Spleen (tissue), 7 donors: ENCODE data around the gene KLHL28.

Experiments used
- POLR2AphosphoS5 ChIP-seq, 3 donors: sonication (generic); formaldehyde crosslinking; IDR thresholded peaks; one replicate each; pipeline ENCODE4 v1.5.1; 2017; ENCODE audit warnings: antibody characterized with exemption in 3 of 3
- TF ChIP-seq, protein P1 (sequence below), 11 experiments: fragments of 200-600 bp in 7 of 11; fragments of 450-650 bp in 4 of 11; sonication (generic) in 4 of 11; IDR thresholded peaks in 8 of 11; conservative IDR thresholded peaks in 3 of 11; 1 replicate in 7 of 11; 2 replicates in 4 of 11; pipeline versions ENCODE4 v1.4.0 to v1.8.0; 2016 to 2021; ENCODE audit warnings: antibody characterized with exemption in 11 of 11, inconsistent platforms in 4 of 11, mild to moderate bottlenecking in 1 of 11
- donor health status: DM: no; HTN: no; CAD: no; lungs with moderate emphysema.
- donor health status: DM: no; HTN: no; CAD: no.
- donor health status: DM: no; HTN: no; CAD: no.

DNA sequence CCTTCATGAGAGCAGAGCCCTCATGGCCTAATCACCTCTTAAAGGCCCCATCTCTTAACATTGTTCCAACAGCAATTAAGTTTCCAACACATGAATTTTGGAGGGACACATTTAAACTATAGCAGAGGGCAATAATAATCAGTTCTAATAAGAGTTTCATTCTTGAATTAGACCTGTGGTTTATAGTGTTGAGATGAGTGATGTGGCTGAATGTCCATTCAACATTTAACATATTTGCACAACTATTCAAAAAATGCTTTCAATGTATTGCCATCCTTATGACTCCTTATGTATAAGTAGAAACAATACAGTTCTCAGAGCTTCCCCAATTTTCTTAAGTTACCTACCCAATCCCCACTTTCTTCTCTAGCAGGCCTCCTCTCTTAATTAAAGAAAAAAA lies 21.5 kb downstream of the KLHL28 start:
- no peak for TF ChIP-seq POLR2AphosphoS5 (IDR thresholded peaks at IDR 0.05)
- TF ChIP-seq, protein P1, sequence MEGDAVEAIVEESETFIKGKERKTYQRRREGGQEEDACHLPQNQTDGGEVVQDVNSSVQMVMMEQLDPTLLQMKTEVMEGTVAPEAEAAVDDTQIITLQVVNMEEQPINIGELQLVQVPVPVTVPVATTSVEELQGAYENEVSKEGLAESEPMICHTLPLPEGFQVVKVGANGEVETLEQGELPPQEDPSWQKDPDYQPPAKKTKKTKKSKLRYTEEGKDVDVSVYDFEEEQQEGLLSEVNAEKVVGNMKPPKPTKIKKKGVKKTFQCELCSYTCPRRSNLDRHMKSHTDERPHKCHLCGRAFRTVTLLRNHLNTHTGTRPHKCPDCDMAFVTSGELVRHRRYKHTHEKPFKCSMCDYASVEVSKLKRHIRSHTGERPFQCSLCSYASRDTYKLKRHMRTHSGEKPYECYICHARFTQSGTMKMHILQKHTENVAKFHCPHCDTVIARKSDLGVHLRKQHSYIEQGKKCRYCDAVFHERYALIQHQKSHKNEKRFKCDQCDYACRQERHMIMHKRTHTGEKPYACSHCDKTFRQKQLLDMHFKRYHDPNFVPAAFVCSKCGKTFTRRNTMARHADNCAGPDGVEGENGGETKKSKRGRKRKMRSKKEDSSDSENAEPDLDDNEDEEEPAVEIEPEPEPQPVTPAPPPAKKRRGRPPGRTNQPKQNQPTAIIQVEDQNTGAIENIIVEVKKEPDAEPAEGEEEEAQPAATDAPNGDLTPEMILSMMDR (IDR thresholded peaks at IDR 0.05 in 8 of 11, conservative IDR thresholded peaks at IDR 0.05 in 3 of 11) = no peak
